ENCODE data around the gene GYPC. TPM values are rescaled to one million over a fixed set of nuclear protein-coding genes. Genes with fewer than 3 reads are reported as not detected.

Gene GYPC
- total RNA-seq, 2 donors from 2014 or later = 7.1 to 14.7 TPM

GRCh38 chr2:126678269-126679065 lies 22.5 kb downstream of the GYPC start:
- Histone ChIP-seq H3K9ac (ENCODE audit: low read depth in 2 of 2, low read length in 2 of 2) (no peak overlapping the region), H3K4me1 (no peaks in the 10 kb centered on the region), H3K4me3 (no peak overlapping the region), H3K27me3 (no peaks in the 10 kb centered on the region), H3K36me3 (no peaks in the 10 kb centered on the region), H3K9me3 (no peaks in the 10 kb centered on the region), H3K27ac (no peak overlapping the region)
- intact Hi-C loops (cut with DNase I) = no loop called here
- TF ChIP-seq CTCF (IDR thresholded peaks at IDR 0.05) = no peak
- no peak for DNase-seq

GRCh38 chr2:126679094-126679713 lies 23.2 kb downstream of the GYPC start:
- no peak overlapping the region for H3K9ac ChIP-seq (ENCODE audit: low read depth in 2 of 2, low read length in 2 of 2)
- no peak overlapping the region for H3K4me3 ChIP-seq
- no peaks in the 10 kb centered on the region for H3K36me3 ChIP-seq
- no peak for TF ChIP-seq CTCF (IDR thresholded peaks at IDR 0.05)
- H3K27ac ChIP-seq = no peak overlapping the region
- intact Hi-C loops (cut with DNase I) = no loop called here
- DNase-seq = no peak
- H3K4me1 ChIP-seq = no peaks in the 10 kb centered on the region
- no peaks in the 10 kb centered on the region for H3K9me3 ChIP-seq
- no peaks in the 10 kb centered on the region for H3K27me3 ChIP-seq

GRCh38 chr2:126681505-126681904 lies 25.5 kb downstream of the GYPC start:
- no peak for TF ChIP-seq CTCF (IDR thresholded peaks at IDR 0.05)
- no peak for DNase-seq
- Histone ChIP-seq H3K9me3 (no peaks in the 10 kb centered on the region), H3K27ac (no peak overlapping the region), H3K36me3 (no peaks in the 10 kb centered on the region), H3K27me3 (no peaks in the 10 kb centered on the region), H3K4me1 (no peaks in the 10 kb centered on the region), H3K9ac (ENCODE audit: low read depth in 2 of 2, low read length in 2 of 2) (no peak overlapping the region), H3K4me3 (no peak overlapping the region)
- intact Hi-C loops (cut with DNase I) = no loop called here

GRCh38 chr2:126685629-126686028 lies 29.7 kb downstream of the GYPC start:
- intact Hi-C loops (cut with DNase I) = no loop called here
- TF ChIP-seq CTCF (IDR thresholded peaks at IDR 0.05) = no peak

GRCh38 chr2:126686286-126686685 lies 30.3 kb downstream of the GYPC start:
- Histone ChIP-seq H3K4me3 (no peak overlapping the region), H3K9ac (ENCODE audit: low read depth in 2 of 2, low read length in 2 of 2) (no peak overlapping the region), H3K36me3 (no peaks in the 10 kb centered on the region), H3K27ac (no peak overlapping the region), H3K4me1 (no peaks in the 10 kb centered on the region), H3K27me3 (no peaks in the 10 kb centered on the region), H3K9me3 (no peaks in the 10 kb centered on the region)
- no peak for DNase-seq
- TF ChIP-seq CTCF (IDR thresholded peaks at IDR 0.05) = no peak
- intact Hi-C loops (cut with DNase I) = no loop called here

More at GRCh38 chr2:126685629-126686028, 29.7 kb downstream of the GYPC start:
- H3K9ac ChIP-seq (ENCODE audit: low read depth in 2 of 2, low read length in 2 of 2) = no peak overlapping the region
- H3K27me3 ChIP-seq = no peaks in the 10 kb centered on the region
- H3K27ac ChIP-seq = no peak overlapping the region
- H3K4me3 ChIP-seq = no peak overlapping the region
- no peaks in the 10 kb centered on the region for H3K9me3 ChIP-seq
- no peaks in the 10 kb centered on the region for H3K36me3 ChIP-seq
- H3K4me1 ChIP-seq = no peaks in the 10 kb centered on the region
- no peak for DNase-seq
